Activated naive CD4-positive, alpha-beta T cell treated with anti-CD3 and anti-CD28 coated beads, Interleukin-2, amount 50 U/mL, for 24 hours (primary cell): ENCODE data around the gene HS1BP3.
A peak's percentile ranks its signal among the peaks of the same experiment; 100 is the strongest.

Source experiments
- H3K27ac Mint-ChIP-seq: one replicate; pipeline ENCODE4 v1.8.0; 2021; ENCODE audit warnings: mild to moderate bottlenecking, mixed read lengths
- H3K27me3 Mint-ChIP-seq: one replicate; pipeline ENCODE4 v1.8.0; 2021; ENCODE audit warnings: mixed read lengths
- H3K36me3 Mint-ChIP-seq: one replicate; pipeline ENCODE4 v1.8.0; 2021; ENCODE audit warnings: mixed read lengths
- H3K4me1 Mint-ChIP-seq: one replicate; pipeline ENCODE4 v1.8.0; 2021; ENCODE audit warnings: mixed read lengths
- H3K4me3 Mint-ChIP-seq: one replicate; pipeline ENCODE4 v1.8.0; 2021; ENCODE audit warnings: mild to moderate bottlenecking, mixed read lengths
- H3K9me3 Mint-ChIP-seq: one replicate; pipeline ENCODE4 v1.8.0; 2021; ENCODE audit warnings: mixed read lengths

HS1BP3 gene

GRCh38 chr2:20588918-20589871 lies 61.7 kb downstream of the HS1BP3 start:
- H3K9me3 Mint-ChIP-seq: no peaks in the 10 kb centered on the region
- no peak overlapping the region for H3K4me3 Mint-ChIP-seq
- H3K27me3 Mint-ChIP-seq: no peaks in the 10 kb centered on the region
- H3K4me1 Mint-ChIP-seq: no peaks in the 10 kb centered on the region
- no peak overlapping the region for H3K27ac Mint-ChIP-seq
- H3K36me3 Mint-ChIP-seq: no peaks in the 10 kb centered on the region

GRCh38 chr2:20585710-20586594 lies 64.9 kb downstream of the HS1BP3 start:
- no peaks in the 10 kb centered on the region for H3K27me3 Mint-ChIP-seq
- H3K27ac Mint-ChIP-seq: no peak overlapping the region

GRCh38 chr2:20585359-20585709 lies 65.6 kb downstream of the HS1BP3 start:
- H3K4me1 Mint-ChIP-seq: no peaks in the 10 kb centered on the region

More at GRCh38 chr2:20585710-20586594, 64.9 kb downstream of the HS1BP3 start:
- no peak overlapping the region for H3K4me3 Mint-ChIP-seq
- no peaks in the 10 kb centered on the region for H3K9me3 Mint-ChIP-seq
- H3K36me3 Mint-ChIP-seq: no peaks in the 10 kb centered on the region
- H3K4me1 Mint-ChIP-seq: no peaks in the 10 kb centered on the region

GRCh38 chr2:20584399-20585358 lies 66.2 kb downstream of the HS1BP3 start:
- Mint-ChIP-seq H3K27me3 (no peaks in the 10 kb centered on the region), H3K36me3 (no peaks in the 10 kb centered on the region), H3K4me3 (no peak overlapping the region), H3K9me3 (no peaks in the 10 kb centered on the region), H3K4me1 (no peaks in the 10 kb centered on the region), H3K27ac (no peak overlapping the region)

More at GRCh38 chr2:20585359-20585709, 65.6 kb downstream of the HS1BP3 start:
- no peaks in the 10 kb centered on the region for H3K9me3 Mint-ChIP-seq
- no peaks in the 10 kb centered on the region for H3K36me3 Mint-ChIP-seq
- H3K4me3 Mint-ChIP-seq: no peak overlapping the region
- H3K27ac Mint-ChIP-seq: no peak overlapping the region
- H3K27me3 Mint-ChIP-seq: no peaks in the 10 kb centered on the region

GRCh38 chr2:20584045-20584398 lies 66.9 kb downstream of the HS1BP3 start:
- no peaks in the 10 kb centered on the region for H3K36me3 Mint-ChIP-seq
- H3K4me3 Mint-ChIP-seq: no peak overlapping the region
- no peaks in the 10 kb centered on the region for H3K9me3 Mint-ChIP-seq
- no peaks in the 10 kb centered on the region for H3K27me3 Mint-ChIP-seq
- H3K4me1 Mint-ChIP-seq: no peaks in the 10 kb centered on the region
- no peak overlapping the region for H3K27ac Mint-ChIP-seq

- H3K9me3 Mint-ChIP-seq: no peaks in the 10 kb centered on the region
- H3K36me3 Mint-ChIP-seq: no peaks in the 10 kb centered on the region
- H3K27me3 Mint-ChIP-seq: no peaks in the 10 kb centered on the region
- no peaks in the 10 kb centered on the region for H3K4me1 Mint-ChIP-seq
- H3K27ac Mint-ChIP-seq: no peak overlapping the region
- H3K4me3 Mint-ChIP-seq: no peak overlapping the region
Measured at GRCh38 chr2:20583425-20583881, 67.4 kb downstream of the HS1BP3 start.

GRCh38 chr2:20582600-20583221 lies 68.2 kb downstream of the HS1BP3 start:
- Mint-ChIP-seq H3K4me1 (no peaks in the 10 kb centered on the region), H3K9me3 (no peaks in the 10 kb centered on the region), H3K27ac (no peak overlapping the region), H3K4me3 (no peak overlapping the region), H3K27me3 (no peaks in the 10 kb centered on the region), H3K36me3 (no peaks in the 10 kb centered on the region)

- H3K9me3 Mint-ChIP-seq: no peaks in the 10 kb centered on the region
- H3K27me3 Mint-ChIP-seq: no peaks in the 10 kb centered on the region
- no peaks in the 10 kb centered on the region for H3K36me3 Mint-ChIP-seq
- no peak overlapping the region for H3K4me3 Mint-ChIP-seq
- no peak overlapping the region for H3K27ac Mint-ChIP-seq
- H3K4me1 Mint-ChIP-seq: peaks cover 9% of the 10 kb centered on the region
Measured at GRCh38 chr2:20580690-20581437, 70.0 kb downstream of the HS1BP3 start.

GRCh38 chr2:20579866-20580265 lies 71.0 kb downstream of the HS1BP3 start:
- H3K36me3 Mint-ChIP-seq: no peaks in the 10 kb centered on the region
- peaks cover 9% of the 10 kb centered on the region for H3K4me1 Mint-ChIP-seq
- H3K4me3 Mint-ChIP-seq: no peak overlapping the region
- no peak overlapping the region for H3K27ac Mint-ChIP-seq
- no peaks in the 10 kb centered on the region for H3K27me3 Mint-ChIP-seq
- no peaks in the 10 kb centered on the region for H3K9me3 Mint-ChIP-seq

GRCh38 chr2:20578895-20579825 lies 71.7 kb downstream of the HS1BP3 start:
- no peak overlapping the region for H3K27ac Mint-ChIP-seq
- no peaks in the 10 kb centered on the region for H3K36me3 Mint-ChIP-seq
- peaks cover 9% of the 10 kb centered on the region for H3K4me1 Mint-ChIP-seq
- H3K4me3 Mint-ChIP-seq: no peak overlapping the region
- no peaks in the 10 kb centered on the region for H3K27me3 Mint-ChIP-seq
- no peaks in the 10 kb centered on the region for H3K9me3 Mint-ChIP-seq

GRCh38 chr2:20578266-20578894 lies 72.5 kb downstream of the HS1BP3 start:
- Mint-ChIP-seq H3K4me3 (no peak overlapping the region), H3K27ac (no peak overlapping the region), H3K27me3 (no peaks in the 10 kb centered on the region), H3K4me1 (peaks cover 9% of the 10 kb centered on the region), H3K36me3 (no peaks in the 10 kb centered on the region), H3K9me3 (no peaks in the 10 kb centered on the region)

GRCh38 chr2:20577495-20578235 lies 73.2 kb downstream of the HS1BP3 start:
- H3K27me3 Mint-ChIP-seq: no peaks in the 10 kb centered on the region
- H3K27ac Mint-ChIP-seq: no peak overlapping the region
- peak overlapping the region; percentile 33 for H3K4me3 Mint-ChIP-seq
- no peaks in the 10 kb centered on the region for H3K36me3 Mint-ChIP-seq
- peaks cover 9% of the 10 kb centered on the region for H3K4me1 Mint-ChIP-seq
- no peaks in the 10 kb centered on the region for H3K9me3 Mint-ChIP-seq
